Raji (cell line): ENCODE measurements around the gene CPE.

Experiments used
- POLR2A ChIP-seq: IDR thresholded peaks from 2 replicates; pipeline ENCODE4 v1.6.1; 2011; ENCODE audit warnings: low read depth, low read length, control low read depth; ENCODE audit not compliant: insufficient read depth

The CPE gene

GRCh38 chr4:165433529-165433928, 54.7 kb downstream of the CPE start:
- TF ChIP-seq POLR2A: no peak

GRCh38 chr4:165437691-165438090, 58.9 kb downstream of the CPE start:
- TF ChIP-seq POLR2A: no peak

GRCh38 chr4:165439344-165439743, 60.5 kb downstream of the CPE start:
- no peak for TF ChIP-seq POLR2A

- no peak for TF ChIP-seq POLR2A
These were observed 61.2 kb downstream of the CPE start for GRCh38 chr4:165439981-165440380.

GRCh38 chr4:165440415-165441158, 61.8 kb downstream of the CPE start:
- no peak for TF ChIP-seq POLR2A

- TF ChIP-seq POLR2A: no peak
These were observed 64.5 kb downstream of the CPE start for GRCh38 chr4:165443276-165443675.

- TF ChIP-seq POLR2A: no peak
These were observed 69.9 kb downstream of the CPE start for GRCh38 chr4:165448700-165449099.

- no peak for TF ChIP-seq POLR2A
These were observed 70.5 kb downstream of the CPE start for GRCh38 chr4:165449333-165449732.

GRCh38 chr4:165450871-165451270, 72.1 kb downstream of the CPE start:
- TF ChIP-seq POLR2A: no peak

- no peak for TF ChIP-seq POLR2A
These were observed 75.6 kb downstream of the CPE start for GRCh38 chr4:165454426-165454825.

- TF ChIP-seq POLR2A: no peak
These were observed 79.0 kb downstream of the CPE start for GRCh38 chr4:165457793-165458192.

GRCh38 chr4:165458471-165458870, 79.7 kb downstream of the CPE start:
- TF ChIP-seq POLR2A: no peak

- TF ChIP-seq POLR2A: no peak
These were observed 82.5 kb downstream of the CPE start for GRCh38 chr4:165461159-165461821.

- TF ChIP-seq POLR2A: no peak
These were observed 83.2 kb downstream of the CPE start for GRCh38 chr4:165462009-165462408.

- no peak for TF ChIP-seq POLR2A
These were observed 85.6 kb downstream of the CPE start for GRCh38 chr4:165464376-165464775.

- TF ChIP-seq POLR2A: no peak
These were observed 86.1 kb downstream of the CPE start for GRCh38 chr4:165464813-165465381.

- no peak for TF ChIP-seq POLR2A
These were observed 91.2 kb downstream of the CPE start for GRCh38 chr4:165470009-165470408.
